ENCODE data around the gene ZBTB14.
A peak's percentile ranks its signal among the peaks of the same experiment; 100 is the strongest.

ZBTB14 gene
- total RNA-seq, result 22.6 to 65.9 reads per million in 2 experiments

- DNase-seq (ENCODE audit: low read depth), result peak; percentile 60
Observed at GRCh38 chr18:5295231-5295920, at the start of gene ZBTB14. ZBTB14 (minus strand) TSS chr18:5295726; CDS start chr18:5293246, 2,480 bp downstream.

GRCh38 chr18:5339202-5339834 is 43.8 kb upstream of the ZBTB14 start:
- no peak for DNase-seq (ENCODE audit: low read depth)

GRCh38 chr18:5334456-5335075 is 39.0 kb upstream of the ZBTB14 start:
- no peak for DNase-seq (ENCODE audit: low read depth)

GRCh38 chr18:5318061-5318700 is 22.7 kb upstream of the ZBTB14 start:
- DNase-seq (ENCODE audit: low read depth), result no peak

- DNase-seq (ENCODE audit: low read depth), result no peak
Observed at GRCh38 chr18:5317186-5317585, 21.7 kb upstream of the ZBTB14 start.

GRCh38 chr18:5315838-5316237 is 20.3 kb upstream of the ZBTB14 start:
- DNase-seq (ENCODE audit: low read depth), result no peak

GRCh38 chr18:5311301-5311989 is 15.9 kb upstream of the ZBTB14 start:
- DNase-seq (ENCODE audit: low read depth), result no peak

- no peak for DNase-seq (ENCODE audit: low read depth)
Observed at GRCh38 chr18:5309888-5310470, 14.5 kb upstream of the ZBTB14 start.

- no peak for DNase-seq (ENCODE audit: low read depth)
Observed at GRCh38 chr18:5305835-5306234, 10.3 kb upstream of the ZBTB14 start.

- DNase-seq (ENCODE audit: low read depth), result no peak
Observed at GRCh38 chr18:5304232-5304631, 8.7 kb upstream of the ZBTB14 start.

GRCh38 chr18:5303636-5304035 is 8.1 kb upstream of the ZBTB14 start:
- DNase-seq (ENCODE audit: low read depth), result no peak

GRCh38 chr18:5302606-5303005 is 7.1 kb upstream of the ZBTB14 start:
- no peak for DNase-seq (ENCODE audit: low read depth)

GRCh38 chr18:5300476-5301010 is 5.0 kb upstream of the ZBTB14 start:
- no peak for DNase-seq (ENCODE audit: low read depth)

GRCh38 chr18:5298156-5298852 is 2.8 kb upstream of the ZBTB14 start:
- no peak for DNase-seq (ENCODE audit: low read depth)

- DNase-seq (ENCODE audit: low read depth), result no peak
Observed at GRCh38 chr18:5297597-5297996, 2.1 kb upstream of the ZBTB14 start.

- peak; percentile 53 for DNase-seq (ENCODE audit: low read depth)
Observed at GRCh38 chr18:5296706-5297320, 1.3 kb upstream of the ZBTB14 start.

- peak; percentile 94 for DNase-seq (ENCODE audit: low read depth)
Observed at GRCh38 chr18:5295981-5296705, 617 bp upstream of the ZBTB14 start.

- DNase-seq (ENCODE audit: low read depth), result peak; percentile 57
Observed at GRCh38 chr18:5294457-5295230, 882 bp downstream of the ZBTB14 start.

GRCh38 chr18:5294113-5294456 is 1.4 kb downstream of the ZBTB14 start:
- DNase-seq (ENCODE audit: low read depth), result peak; percentile 1
